ENCODE data around the gene MMP24.

Gene MMP24

GRCh38 chr20:35284992-35285805, 58.7 kb downstream of the MMP24 start:
- no peak overlapping the region for H3K27ac ChIP-seq

GRCh38 chr20:35285806-35286076, 59.3 kb downstream of the MMP24 start:
- Histone ChIP-seq H3K4me3 (no peak overlapping the region), H3K9me3 (ENCODE audit: low read depth, low read length) (no peaks in the 10 kb centered on the region), H3K9ac (ENCODE audit: insufficient read length) (no peak overlapping the region), H3K27ac (no peak overlapping the region), H3K36me3 (ENCODE audit: insufficient read depth, low read length) (peaks cover 16% of the 10 kb centered on the region)
- TF ChIP-seq FOXP2 (optimal IDR thresholded peaks at IDR 0.05; ENCODE audit: control extremely low read depth, extremely low read length, insufficient read depth) (no peak), POLR2AphosphoS5 (IDR thresholded peaks at IDR 0.05; ENCODE audit: borderline replicate concordance, low read depth, low read length) (no peak), EZH2 (IDR thresholded peaks at IDR 0.05) (no peak)
- DNase-seq (ENCODE audit: low read depth, low spot score): no peak

More at GRCh38 chr20:35284992-35285805, 58.7 kb downstream of the MMP24 start:
- no peaks in the 10 kb centered on the region for H3K9me3 ChIP-seq (ENCODE audit: low read depth, low read length)
- TF ChIP-seq EZH2 (IDR thresholded peaks at IDR 0.05): no peak
- no peak for TF ChIP-seq FOXP2 (optimal IDR thresholded peaks at IDR 0.05; ENCODE audit: control extremely low read depth, extremely low read length, insufficient read depth)
- no peak for DNase-seq (ENCODE audit: low read depth, low spot score)
- H3K9ac ChIP-seq (ENCODE audit: insufficient read length): peak overlapping the region; percentile 93
- peak overlapping the region; percentile 86 for H3K4me3 ChIP-seq
- H3K36me3 ChIP-seq (ENCODE audit: insufficient read depth, low read length): peaks cover 21% of the 10 kb centered on the region

- DNase-seq (ENCODE audit: low read depth, low spot score): no peak
- no peak overlapping the region for H3K27ac ChIP-seq
- H3K4me3 ChIP-seq: no peak overlapping the region
- no peak overlapping the region for H3K9ac ChIP-seq (ENCODE audit: insufficient read length)
- H3K36me3 ChIP-seq (ENCODE audit: insufficient read depth, low read length): peaks cover 10% of the 10 kb centered on the region
- no peaks in the 10 kb centered on the region for H3K9me3 ChIP-seq (ENCODE audit: low read depth, low read length)
- TF ChIP-seq FOXP2 (optimal IDR thresholded peaks at IDR 0.05; ENCODE audit: control extremely low read depth, extremely low read length, insufficient read depth): no peak
- no peak for TF ChIP-seq EZH2 (IDR thresholded peaks at IDR 0.05)
- TF ChIP-seq POLR2AphosphoS5 (IDR thresholded peaks at IDR 0.05; ENCODE audit: borderline replicate concordance, low read depth, low read length): no peak
Measured at GRCh38 chr20:35286077-35286898, 59.8 kb downstream of the MMP24 start.

GRCh38 chr20:35286899-35287508, 60.5 kb downstream of the MMP24 start:
- no peak overlapping the region for H3K4me3 ChIP-seq
- no peak for DNase-seq (ENCODE audit: low read depth, low spot score)
- no peak overlapping the region for H3K9ac ChIP-seq (ENCODE audit: insufficient read length)
- peaks cover 10% of the 10 kb centered on the region for H3K36me3 ChIP-seq (ENCODE audit: insufficient read depth, low read length)
- TF ChIP-seq EZH2 (IDR thresholded peaks at IDR 0.05) (no peak), POLR2AphosphoS5 (IDR thresholded peaks at IDR 0.05; ENCODE audit: borderline replicate concordance, low read depth, low read length) (no peak), FOXP2 (optimal IDR thresholded peaks at IDR 0.05; ENCODE audit: control extremely low read depth, extremely low read length, insufficient read depth) (no peak)
- no peak overlapping the region for H3K27ac ChIP-seq
- H3K9me3 ChIP-seq (ENCODE audit: low read depth, low read length): no peaks in the 10 kb centered on the region

- Histone ChIP-seq H3K36me3 (ENCODE audit: insufficient read depth, low read length) (peaks cover 4% of the 10 kb centered on the region; the same call in 1 of the 2 replicates), H3K9me3 (ENCODE audit: low read depth, low read length) (no peaks in the 10 kb centered on the region), H3K4me3 (no peak overlapping the region), H3K9ac (ENCODE audit: insufficient read length) (no peak overlapping the region), H3K27ac (no peak overlapping the region)
- TF ChIP-seq POLR2AphosphoS5 (IDR thresholded peaks at IDR 0.05; ENCODE audit: borderline replicate concordance, low read depth, low read length) (no peak), FOXP2 (optimal IDR thresholded peaks at IDR 0.05; ENCODE audit: control extremely low read depth, extremely low read length, insufficient read depth) (no peak), EZH2 (IDR thresholded peaks at IDR 0.05) (no peak)
- no peak for DNase-seq (ENCODE audit: low read depth, low spot score)
Measured at GRCh38 chr20:35287509-35288324, 61.2 kb downstream of the MMP24 start.

GRCh38 chr20:35288325-35289060, 62.0 kb downstream of the MMP24 start:
- no peak overlapping the region for H3K27ac ChIP-seq
- no peak for DNase-seq (ENCODE audit: low read depth, low spot score)
- no peak overlapping the region for H3K9ac ChIP-seq (ENCODE audit: insufficient read length)
- TF ChIP-seq FOXP2 (optimal IDR thresholded peaks at IDR 0.05; ENCODE audit: control extremely low read depth, extremely low read length, insufficient read depth) (no peak), POLR2AphosphoS5 (IDR thresholded peaks at IDR 0.05; ENCODE audit: borderline replicate concordance, low read depth, low read length) (no peak), EZH2 (IDR thresholded peaks at IDR 0.05) (no peak)
- H3K9me3 ChIP-seq (ENCODE audit: low read depth, low read length): no peaks in the 10 kb centered on the region
- H3K4me3 ChIP-seq: no peak overlapping the region
- peaks cover under 1% of the 10 kb centered on the region; the same call in 1 of the 2 replicates for H3K36me3 ChIP-seq (ENCODE audit: insufficient read depth, low read length)

GRCh38 chr20:35290186-35290886, 63.8 kb downstream of the MMP24 start:
- no peak overlapping the region for H3K4me3 ChIP-seq
- no peak overlapping the region for H3K27ac ChIP-seq
- no peak overlapping the region for H3K9ac ChIP-seq (ENCODE audit: insufficient read length)
- H3K36me3 ChIP-seq (ENCODE audit: insufficient read depth, low read length): no peaks in the 10 kb centered on the region
- no peak for TF ChIP-seq POLR2AphosphoS5 (IDR thresholded peaks at IDR 0.05; ENCODE audit: borderline replicate concordance, low read depth, low read length)
- TF ChIP-seq EZH2 (IDR thresholded peaks at IDR 0.05): no peak
- TF ChIP-seq FOXP2 (optimal IDR thresholded peaks at IDR 0.05; ENCODE audit: control extremely low read depth, extremely low read length, insufficient read depth): no peak
- no peak for DNase-seq (ENCODE audit: low read depth, low spot score)
- no peaks in the 10 kb centered on the region for H3K9me3 ChIP-seq (ENCODE audit: low read depth, low read length)
